Stimulated activated CD4-positive, alpha-beta T cell treated with anti-CD3 and anti-CD28 coated beads, Interleukin-1b, Interleukin-23, amount 100 ng/mL, for 24 hours (primary cell): ENCODE measurements around the gene CEBPB.

Source experiments
- DNase-seq, 4 experiments: peaks; one replicate each; pipeline ENCODE4 v3.0.0-alpha.2; 2020; ENCODE audit warnings: low read depth in 4 of 4, low spot score in 1 of 4

The CEBPB gene

GRCh38 chr20:50210066-50210619, 19.5 kb downstream of the CEBPB start:
- DNase-seq = no peak

- no peak for DNase-seq
These were observed 20.5 kb downstream of the CEBPB start for GRCh38 chr20:50211091-50211490.

- DNase-seq = no peak
These were observed 23.0 kb downstream of the CEBPB start for GRCh38 chr20:50213531-50214106.

GRCh38 chr20:50214226-50215024, 23.8 kb downstream of the CEBPB start:
- DNase-seq = no peak

GRCh38 chr20:50215101-50215690, 24.6 kb downstream of the CEBPB start:
- no peak for DNase-seq

GRCh38 chr20:50215926-50216325, 25.3 kb downstream of the CEBPB start:
- DNase-seq = no peak

- no peak for DNase-seq
These were observed 26.0 kb downstream of the CEBPB start for GRCh38 chr20:50216543-50217206.

- DNase-seq = no peak
These were observed 26.7 kb downstream of the CEBPB start for GRCh38 chr20:50217207-50217949.

- DNase-seq = no peak
These were observed 28.4 kb downstream of the CEBPB start for GRCh38 chr20:50218987-50219435.

- DNase-seq = no peak
These were observed 29.0 kb downstream of the CEBPB start for GRCh38 chr20:50219600-50219999.

GRCh38 chr20:50220093-50220893, 29.7 kb downstream of the CEBPB start:
- DNase-seq = no peak

- no peak for DNase-seq
These were observed 30.3 kb downstream of the CEBPB start for GRCh38 chr20:50220894-50221365.

GRCh38 chr20:50221501-50222308, 31.1 kb downstream of the CEBPB start:
- no peak for DNase-seq

GRCh38 chr20:50222309-50223038, 31.8 kb downstream of the CEBPB start:
- no peak for DNase-seq

- DNase-seq = no peak
These were observed 32.7 kb downstream of the CEBPB start for GRCh38 chr20:50223039-50224005.

GRCh38 chr20:50224052-50224451, 33.4 kb downstream of the CEBPB start:
- DNase-seq = no peak
